HG02759 (cell line): Measurements from ENCODE around the gene SERPINH1.
A peak's percentile ranks its signal among the peaks of the same experiment; 100 is the strongest.

ENCODE experiments used
- ATAC-seq: cut with Tn5 transposase; IDR thresholded peaks from one replicate; pipeline ENCODE4 v1.9.1; 2021; ENCODE audit warnings: mild to moderate bottlenecking, moderate library complexity; ENCODE audit not compliant: unreplicated experiment

The SERPINH1 gene

DNA sequence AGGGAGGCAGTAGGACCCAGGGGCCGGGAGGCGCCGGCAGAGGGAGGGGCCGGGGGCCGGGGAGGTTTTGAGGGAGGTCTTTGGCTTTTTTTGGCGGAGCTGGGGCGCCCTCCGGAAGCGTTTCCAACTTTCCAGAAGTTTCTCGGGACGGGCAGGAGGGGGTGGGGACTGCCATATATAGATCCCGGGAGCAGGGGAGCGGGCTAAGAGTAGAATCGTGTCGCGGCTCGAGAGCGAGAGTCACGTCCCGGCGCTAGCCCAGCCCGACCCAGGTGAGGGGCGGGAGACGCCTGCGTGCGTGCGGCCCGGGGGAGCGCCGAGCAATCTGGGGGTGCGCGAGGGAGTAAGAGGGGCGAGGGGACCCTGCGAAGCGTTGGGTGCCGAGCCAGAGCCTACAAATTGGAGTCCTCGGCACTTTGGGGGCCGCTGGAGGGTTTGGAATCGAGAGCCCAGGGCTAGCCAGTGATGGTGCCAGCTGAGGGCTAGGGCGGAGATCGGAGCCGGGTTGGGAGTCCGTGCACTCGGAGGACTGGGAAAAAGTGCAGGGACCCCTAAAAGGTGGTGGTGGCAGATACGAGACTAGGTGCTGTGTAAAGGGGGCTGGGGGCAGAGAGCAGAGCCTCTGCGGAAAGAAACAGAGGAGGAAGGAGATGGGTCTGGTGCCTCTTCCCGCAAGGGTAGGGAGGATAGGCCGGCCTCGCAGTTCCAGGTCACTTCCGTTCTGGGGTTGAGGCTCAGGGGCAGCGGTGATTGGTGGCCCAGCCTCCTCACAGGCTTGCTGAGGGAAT lies at the start of gene SERPINH1:
Gene SERPINH1 (plus strand): TSS at position 206 of the 788 bp plus-strand sequence. CDS start 4,097 bp downstream, outside the sequence.
- peak; percentile 87 for ATAC-seq

DNA sequence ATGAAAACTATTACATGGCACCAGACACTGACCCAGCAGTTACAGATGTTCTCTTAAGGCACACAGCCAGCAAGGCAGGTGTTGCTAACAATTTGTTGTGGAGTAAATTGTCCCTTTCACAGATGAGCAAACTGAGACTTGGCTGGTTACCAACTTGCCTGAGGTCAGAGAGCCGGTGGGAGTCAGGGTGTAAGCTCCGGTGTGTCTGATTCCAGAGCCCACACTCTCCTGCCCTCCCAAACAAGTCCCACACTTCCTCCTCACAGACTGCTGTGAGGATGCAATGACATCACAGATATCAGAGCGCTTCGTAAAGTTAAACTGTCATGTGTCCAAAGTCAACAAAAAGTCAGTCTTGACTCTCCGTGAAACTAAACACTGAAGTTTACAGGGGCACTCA lies 48.8 kb upstream of the SERPINH1 start:
- ATAC-seq = no peak

DNA sequence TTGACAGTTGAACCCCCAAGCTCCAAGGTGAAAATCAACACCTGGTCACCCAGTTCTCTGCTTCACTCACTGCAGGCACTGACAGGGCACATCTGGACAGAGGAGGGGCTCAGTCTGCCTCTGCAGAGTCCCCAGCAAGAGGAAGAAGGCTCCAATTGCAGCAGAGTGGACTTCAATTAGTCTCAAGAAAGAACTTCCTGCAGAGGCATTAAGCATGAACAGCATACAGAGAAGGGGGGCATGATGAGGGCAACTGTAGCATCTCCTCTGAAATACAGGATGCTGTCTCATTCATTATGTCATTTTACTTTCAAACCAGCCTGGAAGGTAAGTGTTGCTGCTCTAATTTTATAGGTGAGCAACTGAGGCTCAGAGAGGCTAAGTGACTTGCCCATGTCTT lies 47.5 kb upstream of the SERPINH1 start:
- ATAC-seq = no peak

DNA sequence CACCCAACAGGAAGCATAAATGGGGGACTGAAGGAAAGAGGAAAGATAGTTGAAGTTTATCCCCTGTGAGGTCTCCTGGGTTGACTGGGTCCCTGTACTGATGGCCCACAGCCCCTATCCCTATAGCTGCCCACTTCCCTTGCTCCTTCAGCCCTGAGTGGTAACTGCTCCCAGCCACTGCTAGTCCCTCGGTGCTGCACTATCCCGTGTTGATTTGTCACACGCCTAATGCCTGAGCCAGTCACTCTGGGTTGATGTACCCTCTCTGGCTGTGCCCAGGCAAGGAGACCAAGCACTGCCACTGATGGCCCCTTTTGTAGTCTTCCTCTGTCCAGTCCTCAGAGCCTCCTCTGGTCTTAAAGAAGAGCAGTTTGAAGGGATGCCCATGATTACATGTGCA lies 45.9 kb upstream of the SERPINH1 start:
- no peak for ATAC-seq

DNA sequence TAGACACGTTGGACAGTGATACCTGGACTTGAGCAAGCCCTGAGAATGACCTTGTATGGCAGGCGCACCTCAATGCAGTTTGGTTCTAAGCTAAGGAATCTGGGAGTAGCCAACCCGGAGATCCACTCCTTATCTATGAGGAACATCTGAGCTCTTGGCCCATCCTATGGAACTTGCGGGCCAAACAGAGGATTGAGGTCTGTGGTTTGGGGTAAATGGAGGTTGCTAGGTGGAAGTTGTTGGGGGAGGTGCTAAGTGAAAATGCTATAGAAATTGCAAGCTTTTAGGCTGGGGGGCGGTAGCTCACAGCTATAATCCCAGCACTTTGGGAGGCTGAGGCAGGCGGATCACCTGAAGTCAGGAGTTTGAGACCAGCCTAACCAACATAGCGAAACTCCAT lies 45.2 kb upstream of the SERPINH1 start:
- ATAC-seq = no peak

DNA sequence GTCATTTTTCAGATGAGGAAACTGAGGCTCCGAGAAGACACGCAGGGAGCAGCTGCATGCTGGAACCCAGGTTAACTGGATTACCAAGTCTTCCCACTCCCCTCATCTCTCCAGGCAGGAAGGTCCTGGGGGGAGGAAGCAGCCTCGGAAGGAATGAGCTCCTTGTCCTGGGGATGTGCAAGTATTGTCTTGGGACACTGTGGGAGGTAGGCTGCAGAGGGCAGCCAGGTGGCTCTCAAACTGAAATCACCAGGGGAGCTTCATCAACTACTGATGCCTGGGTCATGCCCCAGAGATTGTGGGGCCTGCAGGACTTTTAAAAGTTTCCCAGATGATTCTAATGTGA lies 43.9 kb upstream of the SERPINH1 start:
- ATAC-seq = no peak

DNA sequence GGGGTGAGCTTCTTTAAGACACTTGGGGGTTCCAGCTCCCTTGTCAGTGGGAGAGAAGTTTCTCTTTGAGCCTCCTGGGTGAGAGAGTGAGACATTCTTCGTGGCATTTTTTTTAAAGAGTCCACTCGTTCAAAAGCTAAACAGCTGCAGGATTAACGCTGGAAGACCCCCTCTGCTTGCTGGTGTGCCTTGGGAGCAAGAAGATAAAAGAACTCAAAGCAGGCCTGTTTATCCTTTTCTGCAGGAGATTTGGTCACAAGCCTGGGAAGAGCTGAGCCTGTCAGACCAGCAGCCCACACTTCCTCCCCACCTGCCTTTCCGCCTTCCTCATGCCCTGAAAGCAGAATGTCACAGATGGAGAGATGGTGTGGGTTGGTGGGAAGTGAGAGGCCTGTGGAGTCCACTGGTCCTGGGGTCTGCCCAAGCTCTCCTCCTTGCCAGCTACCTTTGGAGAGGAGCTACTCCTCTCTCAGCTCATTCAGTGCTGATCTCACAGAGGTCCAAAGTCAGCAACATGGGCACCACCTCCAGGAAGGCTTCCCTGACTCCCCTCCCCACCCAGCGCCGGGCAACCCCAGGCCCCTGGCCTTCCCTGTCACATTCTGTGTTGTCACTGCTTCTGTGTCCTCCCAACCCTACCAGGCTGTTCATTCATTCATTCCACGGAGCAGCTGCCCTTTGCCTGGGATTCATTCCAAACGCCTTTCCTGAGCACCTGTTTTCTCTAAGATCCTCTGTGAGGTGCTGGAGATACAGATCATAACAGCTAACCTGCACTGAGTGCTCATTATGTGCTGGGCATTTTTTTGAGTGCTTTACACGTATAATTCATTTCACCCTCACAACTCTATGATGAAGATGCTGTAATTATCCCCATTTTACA lies 43.0 kb upstream of the SERPINH1 start:
- no peak for ATAC-seq

DNA sequence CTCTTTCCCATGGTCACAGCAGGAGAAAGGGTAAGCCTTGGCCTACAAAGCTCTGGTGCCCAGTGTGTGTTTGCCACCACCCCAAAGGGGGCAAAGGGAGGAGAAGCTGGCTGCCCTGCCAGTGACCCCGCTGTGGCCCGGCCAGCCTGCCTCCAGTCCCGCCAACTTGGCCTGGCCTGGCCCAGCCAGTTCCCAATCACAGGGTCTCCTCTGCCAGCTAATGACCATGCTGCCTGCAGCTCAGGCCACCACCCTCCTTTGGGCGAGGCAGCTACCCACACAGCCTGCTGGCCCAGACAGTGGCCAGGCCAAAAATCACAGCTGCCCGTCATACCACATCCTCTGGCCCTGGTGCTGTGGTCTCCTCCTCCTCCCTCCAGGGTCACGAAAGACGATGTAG lies 41.4 kb upstream of the SERPINH1 start:
- no peak for ATAC-seq

DNA sequence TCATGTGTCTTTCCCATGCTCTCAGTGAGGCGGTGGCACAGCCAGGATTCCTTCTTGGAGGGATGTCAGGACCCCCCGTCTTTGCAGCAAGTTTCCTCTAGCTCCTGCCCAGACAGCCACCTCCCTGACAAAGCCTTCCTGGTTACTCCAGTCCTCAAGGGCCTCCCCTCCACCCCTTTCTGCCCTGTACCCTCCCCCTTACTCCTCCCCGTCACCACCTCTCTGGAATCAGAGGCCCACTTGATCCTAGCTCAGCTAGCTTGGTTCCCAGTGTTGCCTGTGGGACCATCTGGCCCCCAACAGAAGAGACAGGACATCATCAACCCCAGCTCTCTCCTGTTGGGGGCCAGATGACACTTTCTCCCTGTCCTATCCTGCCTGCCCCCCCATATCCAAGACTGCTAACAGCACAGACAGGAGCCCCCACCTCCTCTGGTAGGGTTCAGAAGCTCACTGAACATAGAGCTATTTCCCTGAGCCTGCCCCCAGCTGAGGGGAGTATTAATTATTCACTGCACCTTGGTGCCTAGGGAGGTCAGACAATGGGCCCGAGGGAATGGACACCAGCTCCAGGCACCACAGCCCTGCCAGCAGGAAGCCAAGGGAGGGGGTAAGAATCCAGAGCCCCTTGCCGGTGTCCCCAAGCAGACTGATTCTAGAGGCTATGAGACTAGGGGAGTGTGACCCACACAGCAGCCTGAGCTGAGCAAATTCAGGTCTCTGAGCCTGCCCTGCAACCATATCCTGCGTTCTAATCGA lies 39.6 kb upstream of the SERPINH1 start:
- no peak for ATAC-seq

DNA sequence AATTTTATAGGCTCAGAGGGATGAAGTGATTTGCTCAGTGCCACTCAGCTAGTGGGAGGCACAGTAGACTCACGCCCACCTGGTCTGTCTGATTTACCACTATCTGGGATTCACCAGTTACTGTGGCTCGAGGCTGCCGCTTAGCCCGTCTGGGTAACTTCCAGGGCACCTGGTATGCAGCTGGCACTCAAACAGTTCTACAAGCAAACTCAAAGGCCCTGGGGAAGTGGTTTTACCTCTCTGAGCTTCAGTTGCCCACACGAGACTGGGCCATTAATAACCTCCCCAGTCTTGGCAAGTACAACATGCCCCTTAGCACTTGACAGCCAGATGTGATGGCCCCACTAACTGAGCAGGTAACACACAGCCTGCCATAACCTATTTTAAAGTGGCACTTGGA lies 38.9 kb upstream of the SERPINH1 start:
- no peak for ATAC-seq

DNA sequence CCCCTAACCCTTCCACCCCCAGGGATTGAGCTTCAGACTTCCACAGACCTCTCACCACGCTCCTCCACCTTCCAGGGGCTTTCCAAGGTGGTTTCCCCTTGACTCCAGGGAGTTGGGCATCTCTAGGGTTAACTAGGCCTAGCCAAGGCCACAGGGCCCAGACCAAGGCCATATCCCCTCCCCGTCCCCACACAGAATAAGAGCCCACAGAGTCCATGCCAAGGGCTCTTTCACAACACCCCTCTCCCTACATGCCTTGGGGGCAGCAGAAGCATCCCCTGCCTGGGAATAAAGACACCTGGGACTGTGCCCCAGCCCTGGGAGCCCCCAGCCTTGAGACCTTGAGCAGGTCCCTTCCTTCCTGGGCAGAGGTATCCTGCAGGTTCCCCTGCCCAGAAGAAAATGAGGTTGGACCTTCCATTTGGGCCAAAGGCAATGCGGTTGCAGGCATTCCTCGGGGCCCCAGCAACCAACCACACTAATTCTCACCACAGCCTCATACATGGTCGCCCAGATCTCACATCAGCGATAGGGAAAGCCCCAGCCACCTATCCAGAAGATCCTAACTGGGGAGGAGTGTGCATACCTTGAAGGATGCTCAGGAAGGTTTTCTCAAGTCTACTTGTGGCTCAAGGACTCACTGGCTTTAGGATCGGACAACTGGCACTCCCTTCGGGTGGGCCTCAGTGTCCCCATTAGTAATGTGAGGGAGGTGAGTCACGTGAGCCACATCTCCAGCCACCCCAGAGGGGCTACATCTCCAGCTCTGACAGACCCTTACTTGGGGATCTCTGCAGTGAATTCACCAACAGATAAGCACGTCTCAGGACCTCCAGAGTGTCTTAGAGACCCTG lies 38.0 kb upstream of the SERPINH1 start:
- ATAC-seq = no peak

DNA sequence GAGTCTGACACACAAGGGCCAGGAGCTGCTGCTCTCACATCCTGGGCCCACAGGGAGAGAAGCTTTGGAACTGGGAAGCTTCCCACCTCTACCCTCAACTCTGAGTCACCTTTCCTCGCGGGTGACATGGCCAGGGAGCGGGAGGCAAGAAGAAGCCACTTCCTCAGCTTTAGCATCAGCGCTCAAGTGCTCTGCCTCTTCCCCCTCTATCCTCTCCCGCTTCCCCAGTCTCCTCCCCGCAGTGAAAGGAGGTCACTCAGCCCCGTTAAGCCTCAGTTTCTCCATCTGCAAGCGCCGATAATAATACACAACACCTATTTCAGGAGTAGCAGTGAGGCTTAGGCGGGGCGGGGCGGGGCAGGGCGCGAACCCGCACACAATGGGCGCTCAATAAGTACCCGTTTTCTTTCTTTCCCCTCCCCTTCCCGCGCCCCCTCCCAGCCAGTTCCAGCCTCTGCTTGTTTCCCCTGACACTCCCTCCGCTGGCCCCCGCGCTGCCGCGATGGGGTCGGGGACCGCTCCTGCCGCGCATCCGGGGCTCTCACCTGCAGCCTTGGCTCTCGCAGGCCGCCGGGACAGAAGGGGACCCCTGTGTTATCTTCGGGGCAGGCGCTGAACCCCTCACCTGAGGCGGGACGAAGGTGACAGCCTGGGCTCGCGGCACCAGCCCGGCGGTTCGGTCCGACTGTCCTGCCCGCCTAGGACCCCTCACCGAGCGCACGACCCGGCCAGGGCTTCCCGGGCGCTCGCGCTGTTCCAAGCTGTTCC lies 37.2 kb upstream of the SERPINH1 start:
- no peak for ATAC-seq

DNA sequence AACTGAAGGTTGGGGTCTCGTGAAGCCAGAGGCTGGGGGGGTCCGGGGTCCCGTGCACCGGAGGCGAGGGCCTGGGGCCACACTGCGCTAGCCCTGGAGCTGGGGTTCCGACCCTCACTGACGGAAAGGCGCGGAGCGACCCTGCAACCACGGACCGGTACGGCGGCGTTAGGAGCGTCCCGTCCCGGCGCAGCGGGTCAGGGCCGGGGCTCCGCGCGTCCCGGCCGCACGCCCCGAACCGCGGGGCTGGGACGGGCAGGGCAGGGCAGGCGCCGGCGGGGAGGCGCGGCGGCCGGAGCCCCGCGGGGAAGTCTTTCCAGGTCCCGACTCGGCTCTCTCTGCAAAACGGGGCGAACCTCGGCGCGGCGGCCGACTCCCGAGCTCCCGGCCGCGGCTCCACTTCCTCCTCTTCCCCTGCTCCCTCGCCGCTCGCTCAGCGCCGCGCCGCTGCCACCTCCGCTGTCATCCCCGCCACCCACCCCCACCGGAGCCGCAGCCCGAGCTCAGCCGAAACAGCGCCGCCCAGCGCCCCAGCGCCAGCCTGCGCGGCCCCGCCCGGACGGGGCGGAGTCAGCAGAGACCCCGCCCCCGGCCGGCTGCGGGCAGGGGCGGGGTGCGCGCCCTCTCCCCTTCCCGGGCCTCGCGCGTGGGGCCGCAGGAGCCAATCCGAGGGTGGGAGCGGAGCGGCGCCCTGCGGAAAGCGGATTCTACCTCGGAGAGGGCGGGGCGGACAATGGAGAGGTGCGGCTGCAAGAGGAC lies 36.4 kb upstream of the SERPINH1 start, which contains the start of gene GDPD5:
Gene GDPD5 (minus strand): TSS at position 509 of the 759 bp plus-strand sequence. CDS start 48,206 bp downstream, outside the sequence.
- peak; percentile 80 for ATAC-seq

DNA sequence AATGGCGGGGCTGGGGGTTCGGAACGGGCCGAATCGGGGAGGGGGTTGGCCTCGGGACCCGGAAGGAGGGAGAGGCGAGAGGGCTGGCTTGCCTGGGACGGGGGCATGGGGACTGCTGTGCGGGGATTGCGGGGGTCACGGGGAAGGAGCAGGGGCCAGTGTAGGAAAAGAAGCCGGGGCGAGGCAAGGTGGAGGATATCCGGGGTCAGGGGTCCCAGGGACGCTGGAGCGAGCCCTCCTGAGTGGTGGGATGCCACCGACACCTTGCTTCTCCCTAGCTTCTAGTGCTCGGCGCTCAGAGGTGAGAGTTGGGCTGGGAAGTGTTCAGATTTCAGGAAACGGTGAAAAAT lies 35.9 kb upstream of the SERPINH1 start:
- no peak for ATAC-seq

DNA sequence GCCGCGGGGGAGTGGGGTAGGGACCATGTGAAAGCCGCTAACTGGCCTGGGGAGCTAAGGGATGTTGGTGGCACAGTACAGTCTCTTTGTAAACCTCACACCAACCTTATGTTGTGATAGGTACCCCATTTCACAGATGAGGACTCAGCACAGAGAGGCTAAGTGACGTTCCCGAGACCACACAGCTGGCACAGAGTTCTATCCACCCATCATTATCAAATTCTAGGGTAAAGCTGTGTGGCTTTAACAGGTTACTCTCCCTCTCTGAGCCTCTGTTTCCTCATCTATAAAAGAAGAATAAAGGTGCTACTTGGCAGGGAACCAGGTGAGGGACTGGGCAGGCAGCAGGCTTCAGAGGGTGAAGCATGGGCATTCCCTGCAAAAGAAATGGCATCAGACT lies 34.9 kb upstream of the SERPINH1 start:
- ATAC-seq = no peak

DNA sequence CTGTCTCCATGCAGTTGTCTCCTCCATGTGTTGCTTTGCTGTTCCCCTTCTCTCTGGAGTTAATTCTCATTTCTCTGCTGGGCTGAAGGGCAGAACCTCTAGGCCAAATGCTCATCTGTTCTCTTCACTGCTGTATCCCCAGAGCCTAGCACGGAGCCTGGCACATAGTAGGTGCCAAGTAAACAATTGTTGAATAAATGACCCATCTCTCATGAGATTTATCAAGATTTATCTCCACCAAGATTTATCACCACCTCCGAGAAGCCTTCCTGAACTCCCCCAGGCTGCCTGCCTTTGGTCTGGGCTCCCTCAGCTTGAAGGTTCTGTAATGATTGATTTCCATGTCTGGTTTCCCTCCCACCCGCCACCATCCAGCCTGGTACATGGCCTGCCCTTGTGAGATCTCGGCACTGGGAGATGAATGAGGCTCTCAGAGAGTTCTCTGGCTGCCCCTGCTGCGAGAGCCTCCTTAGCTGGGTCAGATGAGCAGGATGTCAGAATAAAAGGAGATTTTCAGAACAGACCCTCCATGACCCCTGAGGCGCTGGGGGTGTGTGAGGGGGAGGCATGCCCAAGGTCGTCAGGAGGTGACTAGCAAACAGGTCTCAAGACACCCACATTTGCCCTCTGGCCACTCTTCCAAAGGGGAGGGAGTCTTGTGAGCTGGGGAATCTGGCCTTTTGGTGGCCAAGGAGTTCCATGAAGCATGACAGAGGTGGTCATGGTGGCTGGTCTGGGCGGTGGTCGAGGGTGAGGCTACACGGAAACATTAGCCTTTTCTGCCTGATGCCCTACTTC lies 33.9 kb upstream of the SERPINH1 start:
- ATAC-seq = no peak

DNA sequence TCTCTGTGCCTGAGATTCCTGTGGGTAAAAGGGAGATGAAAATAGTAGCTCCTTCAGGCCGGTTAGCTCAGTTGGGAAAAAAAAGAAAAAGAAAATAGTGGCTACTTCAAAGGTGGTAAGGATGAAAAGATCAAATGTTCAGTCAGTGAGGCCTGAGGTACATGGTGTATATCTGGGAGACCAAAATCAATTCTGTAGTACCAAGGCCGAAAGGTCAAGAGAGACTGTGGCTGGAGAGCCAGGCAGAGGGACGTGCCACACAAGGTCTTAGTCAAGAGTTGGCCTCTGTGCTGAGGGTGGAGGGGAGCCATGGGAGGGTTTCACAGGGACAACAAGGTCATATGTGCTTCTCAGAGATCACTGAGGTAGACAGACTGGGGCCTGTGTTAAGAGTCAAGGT lies 31.5 kb upstream of the SERPINH1 start:
- ATAC-seq = no peak

DNA sequence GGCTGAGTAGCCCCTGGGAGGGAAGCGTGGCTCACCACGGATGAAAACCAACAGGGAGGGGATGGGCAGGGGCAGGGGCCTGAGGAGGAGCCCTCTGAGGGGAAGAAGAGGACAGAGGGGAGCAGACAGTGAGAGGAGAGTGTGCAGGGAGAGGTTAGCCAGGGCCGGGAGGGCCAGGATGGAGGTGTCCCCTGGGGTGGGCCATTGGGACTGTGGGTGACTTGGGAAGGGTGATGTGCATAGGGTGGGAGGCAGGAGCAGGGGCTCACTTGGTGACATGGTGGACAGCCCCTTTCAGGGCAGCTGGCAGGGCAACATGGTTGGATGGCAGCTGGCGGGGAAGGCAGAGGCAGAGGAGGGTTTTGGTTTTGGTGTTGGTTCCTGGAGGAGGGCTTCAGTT lies 30.7 kb upstream of the SERPINH1 start:
- no peak for ATAC-seq
